GM21529 (cell line): Measurements from ENCODE around the gene ADAMTSL5.

Experiments used
- ATAC-seq: cut with Tn5 transposase; IDR thresholded peaks from one replicate; pipeline ENCODE4 v1.9.1; 2021; ENCODE audit not compliant: unreplicated experiment

The ADAMTSL5 gene

DNA sequence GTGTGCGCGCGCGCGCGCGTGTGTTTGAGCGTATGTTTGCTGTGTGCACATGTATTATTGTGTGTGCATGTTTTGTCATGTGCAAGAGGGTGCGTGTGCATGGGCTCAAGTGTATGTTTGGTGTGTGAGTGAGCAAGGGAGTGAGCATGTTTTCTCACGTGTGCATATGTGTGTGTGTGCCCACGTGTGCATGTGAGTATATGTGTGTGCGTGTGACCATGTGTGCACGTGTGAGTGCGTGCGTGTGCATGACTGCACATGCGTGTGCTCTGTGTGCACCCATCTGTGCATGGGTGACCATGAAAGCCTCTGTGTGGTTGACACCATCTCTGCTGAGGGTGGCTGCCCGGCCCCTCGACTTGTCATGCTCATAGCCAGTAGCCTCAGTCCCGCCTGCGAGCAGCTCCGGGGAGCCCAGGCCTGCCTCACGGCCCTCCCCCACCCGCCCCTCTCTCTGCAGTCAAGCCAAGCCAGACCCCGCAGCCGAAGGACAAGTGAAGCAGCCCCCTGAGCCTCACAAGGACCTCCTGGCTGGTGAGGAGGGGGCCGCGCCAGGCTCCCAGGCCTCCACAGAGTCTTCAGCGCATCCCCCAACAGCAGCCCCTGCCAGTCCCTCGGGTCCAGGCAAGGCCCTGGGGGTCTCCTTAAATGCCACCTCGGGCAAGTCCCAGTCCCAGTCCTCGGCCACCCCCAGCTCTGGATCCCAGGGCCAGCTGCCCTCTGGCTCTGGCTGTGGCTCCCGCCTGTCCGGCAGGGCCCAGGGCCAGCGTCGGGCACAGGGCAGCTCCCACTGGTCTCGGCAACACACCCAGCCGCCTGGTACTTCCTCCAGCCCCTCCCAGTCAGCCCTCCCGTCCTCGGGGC is 15.9 kb downstream of the ADAMTSL5 start:
- ATAC-seq, result no peak

- no peak for ATAC-seq
Observed at GRCh38 chr19:1495799-1496713, 16.8 kb downstream of the ADAMTSL5 start.

DNA sequence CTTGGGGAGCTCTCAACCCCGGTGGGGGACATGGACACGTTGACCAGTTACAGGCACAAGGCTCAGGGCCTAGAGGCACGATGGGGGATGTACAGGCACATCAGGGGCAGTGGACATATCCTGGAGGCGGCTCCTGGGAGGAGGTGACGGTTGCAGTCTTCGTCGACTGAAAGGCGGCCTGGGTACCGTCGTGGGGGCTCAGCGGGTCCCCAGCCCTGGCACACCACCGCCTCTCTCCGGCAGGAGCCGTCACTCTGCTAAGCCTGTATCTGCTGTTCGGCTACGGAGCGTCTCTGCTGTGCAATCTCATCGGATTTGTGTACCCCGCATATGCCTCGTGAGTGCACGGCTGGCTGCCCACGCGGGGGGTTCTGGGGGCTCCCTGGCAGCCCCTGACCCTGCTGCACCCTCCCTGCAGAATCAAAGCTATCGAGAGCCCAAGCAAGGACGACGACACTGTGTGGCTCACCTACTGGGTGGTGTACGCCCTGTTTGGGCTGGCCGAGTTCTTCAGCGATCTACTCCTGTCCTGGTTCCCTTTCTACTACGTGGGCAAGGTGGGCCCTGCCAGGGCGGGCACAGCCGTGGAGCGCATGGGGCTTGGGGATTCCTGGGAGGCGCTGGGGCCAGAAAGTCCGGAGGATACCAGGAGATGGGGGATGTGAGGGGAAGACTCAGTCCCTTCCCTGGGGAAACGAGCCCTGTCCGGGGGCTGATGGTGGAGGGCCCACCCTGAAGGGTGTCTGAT is 17.6 kb downstream of the ADAMTSL5 start:
- no peak for ATAC-seq

DNA sequence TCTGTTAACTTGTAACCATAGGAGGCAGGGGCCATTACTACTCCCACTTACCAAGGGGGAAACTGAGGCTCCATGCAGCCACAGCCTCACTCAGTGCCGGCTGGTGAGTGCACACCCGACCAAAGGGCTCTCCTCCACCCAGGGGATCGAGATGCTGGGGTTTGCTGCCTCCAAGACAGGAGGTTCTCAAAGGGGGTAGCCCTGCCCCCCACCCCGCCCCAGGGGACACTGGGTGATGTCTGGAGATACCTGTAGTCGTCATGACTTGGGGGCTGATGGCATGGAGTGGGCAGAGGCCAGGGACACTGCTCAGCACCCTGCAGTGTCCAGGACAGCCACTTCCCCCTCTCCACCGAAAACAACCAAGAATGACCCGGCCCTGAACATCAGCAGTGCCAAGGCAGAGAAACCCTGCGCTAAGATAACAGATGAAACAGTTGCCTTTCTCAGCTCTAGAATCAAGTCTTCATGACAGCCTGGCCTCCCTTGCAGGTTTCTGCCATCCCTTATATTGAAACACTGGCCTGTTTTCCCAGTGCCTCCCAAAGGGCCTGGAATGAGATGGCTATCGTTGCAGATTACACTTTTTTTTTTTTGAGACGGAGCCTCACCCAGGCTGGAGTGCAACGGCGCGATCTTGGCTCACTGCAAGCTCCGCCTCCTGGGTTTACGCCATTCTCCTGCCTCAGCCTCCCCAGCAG is 18.6 kb downstream of the ADAMTSL5 start:
- ATAC-seq, result no peak

GRCh38 chr19:1492474-1493006 is 20.3 kb downstream of the ADAMTSL5 start:
- no peak for ATAC-seq

- ATAC-seq, result no peak
Observed at GRCh38 chr19:1491849-1492170, 21.0 kb downstream of the ADAMTSL5 start.

GRCh38 chr19:1491114-1491848 is 21.5 kb downstream of the ADAMTSL5 start, which contains the start of gene REEP6:
REEP6 (plus strand) TSS chr19:1491181; CDS start chr19:1491270, 89 bp downstream.
- ATAC-seq, result no peak

DNA sequence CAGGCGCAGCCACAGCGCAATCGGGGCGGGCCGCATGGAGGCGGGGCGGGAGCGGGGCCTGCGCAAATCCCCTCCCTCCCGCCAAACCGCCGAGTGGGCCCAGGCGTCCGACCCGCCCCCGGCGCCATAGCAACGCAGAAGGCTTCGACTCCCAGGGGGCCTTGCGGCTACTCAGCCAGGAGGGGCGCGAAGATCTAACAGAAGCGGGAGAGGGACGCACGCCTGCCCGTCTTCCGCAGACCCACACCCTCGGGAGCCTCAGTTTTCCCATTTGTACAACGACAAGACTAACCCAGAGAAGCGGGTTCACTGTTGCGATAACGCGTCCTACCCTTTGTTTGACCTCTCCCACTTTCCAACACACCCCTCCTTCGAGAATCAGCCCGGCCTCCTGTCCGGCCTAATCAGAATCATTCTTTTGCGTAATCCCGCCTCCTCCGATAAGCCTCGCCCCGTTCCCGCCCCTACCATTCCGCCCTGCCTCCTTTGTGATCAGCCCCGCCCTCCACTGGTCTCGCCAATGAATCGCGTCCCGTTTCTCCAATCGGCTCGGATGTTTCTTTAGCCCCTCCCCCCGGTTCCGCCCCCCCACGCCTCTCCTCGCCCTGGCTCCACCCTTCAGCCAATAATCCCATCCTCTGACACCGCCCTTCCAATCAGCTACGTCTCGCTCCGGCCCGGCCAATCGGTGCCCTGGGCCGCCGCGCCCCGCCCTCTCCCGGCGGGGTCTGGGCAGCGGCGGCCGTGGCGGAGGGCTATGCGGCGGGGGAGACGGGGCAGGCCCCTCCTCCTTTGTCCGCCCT is 22.3 kb downstream of the ADAMTSL5 start, which contains the start of gene PCSK4:
TSS of gene PCSK4 (minus strand) at position 40 of the 803 bp plus-strand sequence. CDS start at position 36, 4 bp downstream.
- peak; percentile 76 for ATAC-seq

GRCh38 chr19:1489463-1490310 is 23.1 kb downstream of the ADAMTSL5 start:
- no peak for ATAC-seq

DNA sequence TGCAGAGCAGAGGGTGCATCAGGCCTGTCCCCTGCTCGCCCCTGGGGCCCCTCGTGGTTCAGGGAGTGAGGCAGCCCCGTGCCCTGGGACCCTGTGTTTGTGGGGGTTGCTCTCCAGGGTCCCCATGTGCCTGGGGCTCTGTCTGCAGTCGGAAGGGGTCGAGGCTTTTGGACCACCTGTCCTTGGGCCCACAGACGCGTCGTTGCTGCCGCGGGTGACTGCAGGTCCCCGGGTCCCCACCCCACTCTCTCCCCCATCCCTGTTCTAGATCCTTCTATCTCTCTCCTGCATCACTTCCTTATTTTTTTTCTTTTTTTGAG is 24.6 kb downstream of the ADAMTSL5 start:
- no peak for ATAC-seq

GRCh38 chr19:1487576-1488281 is 25.1 kb downstream of the ADAMTSL5 start:
- no peak for ATAC-seq

DNA sequence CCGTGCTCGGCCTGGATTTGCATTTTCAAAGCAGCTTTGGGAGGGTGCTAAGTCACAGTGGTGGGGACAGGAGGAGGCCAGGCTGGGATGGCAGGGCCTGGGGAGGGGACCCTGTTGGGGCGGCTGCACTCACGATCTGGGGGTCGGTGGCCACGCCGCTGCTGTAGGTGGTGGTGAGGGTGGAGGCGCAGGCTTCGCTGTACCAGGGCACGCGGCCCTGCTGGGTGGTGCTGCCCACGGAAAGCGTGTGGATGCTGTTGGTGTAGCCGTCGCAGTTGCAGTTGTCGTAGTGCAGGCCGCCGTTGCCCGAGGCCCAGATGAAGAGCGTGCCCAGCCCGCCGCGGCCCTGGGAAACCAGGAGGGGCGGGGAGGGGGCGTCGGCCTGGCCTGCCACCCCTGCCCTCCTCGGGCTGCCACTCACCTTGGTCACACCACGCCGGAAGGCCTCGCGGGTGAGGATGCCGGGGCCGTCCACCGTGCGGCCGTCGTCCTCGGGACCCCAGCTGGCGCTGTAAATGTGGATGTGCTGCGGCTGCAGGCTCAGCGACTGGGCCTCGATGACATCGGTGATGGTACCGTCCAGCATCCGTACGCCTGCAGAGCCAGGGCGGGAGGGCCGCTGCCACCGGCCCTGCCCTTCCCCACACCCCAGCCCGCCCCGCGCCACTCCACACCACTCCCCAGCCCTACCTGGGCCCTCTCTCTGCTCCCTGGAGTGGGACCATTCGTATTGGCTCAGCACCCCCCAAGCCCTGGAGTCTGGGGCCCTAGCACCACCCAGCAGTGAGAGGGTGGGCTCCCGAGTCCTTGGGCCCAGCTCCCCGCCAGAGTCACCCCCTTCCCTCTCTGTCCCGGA is 25.9 kb downstream of the ADAMTSL5 start:
- ATAC-seq, result no peak

GRCh38 chr19:1483979-1484428 is 28.8 kb downstream of the ADAMTSL5 start:
- no peak for ATAC-seq

- no peak for ATAC-seq
Observed at GRCh38 chr19:1483131-1483978, 29.5 kb downstream of the ADAMTSL5 start.

GRCh38 chr19:1482361-1483130 is 30.3 kb downstream of the ADAMTSL5 start:
- ATAC-seq, result no peak
